A172 (cell line): ENCODE results near the gene SPECC1L. TPM values are rescaled to one million over a fixed set of nuclear protein-coding genes. Genes with fewer than 3 reads are reported as not detected.

Experiments used
- DNase-seq: peaks from one replicate; pipeline ENCODE4 v3.0.0-alpha.2; 2015; ENCODE audit warnings: low spot score
- total RNA-seq: library from RNA; depleted of rRNA; stranded (reverse); fragments of >200 nt; shearing (Covaris generic); gene quantifications from 2 replicates; pipeline ENCODE4 v1.2.3, GENCODE V29; 2014

Gene SPECC1L
- total RNA-seq, 1 experiment from 2014 or later = 14.0 TPM

GRCh38 chr22:24428751-24429410 lies 158.2 kb downstream of the SPECC1L start:
- no peak for DNase-seq

DNA sequence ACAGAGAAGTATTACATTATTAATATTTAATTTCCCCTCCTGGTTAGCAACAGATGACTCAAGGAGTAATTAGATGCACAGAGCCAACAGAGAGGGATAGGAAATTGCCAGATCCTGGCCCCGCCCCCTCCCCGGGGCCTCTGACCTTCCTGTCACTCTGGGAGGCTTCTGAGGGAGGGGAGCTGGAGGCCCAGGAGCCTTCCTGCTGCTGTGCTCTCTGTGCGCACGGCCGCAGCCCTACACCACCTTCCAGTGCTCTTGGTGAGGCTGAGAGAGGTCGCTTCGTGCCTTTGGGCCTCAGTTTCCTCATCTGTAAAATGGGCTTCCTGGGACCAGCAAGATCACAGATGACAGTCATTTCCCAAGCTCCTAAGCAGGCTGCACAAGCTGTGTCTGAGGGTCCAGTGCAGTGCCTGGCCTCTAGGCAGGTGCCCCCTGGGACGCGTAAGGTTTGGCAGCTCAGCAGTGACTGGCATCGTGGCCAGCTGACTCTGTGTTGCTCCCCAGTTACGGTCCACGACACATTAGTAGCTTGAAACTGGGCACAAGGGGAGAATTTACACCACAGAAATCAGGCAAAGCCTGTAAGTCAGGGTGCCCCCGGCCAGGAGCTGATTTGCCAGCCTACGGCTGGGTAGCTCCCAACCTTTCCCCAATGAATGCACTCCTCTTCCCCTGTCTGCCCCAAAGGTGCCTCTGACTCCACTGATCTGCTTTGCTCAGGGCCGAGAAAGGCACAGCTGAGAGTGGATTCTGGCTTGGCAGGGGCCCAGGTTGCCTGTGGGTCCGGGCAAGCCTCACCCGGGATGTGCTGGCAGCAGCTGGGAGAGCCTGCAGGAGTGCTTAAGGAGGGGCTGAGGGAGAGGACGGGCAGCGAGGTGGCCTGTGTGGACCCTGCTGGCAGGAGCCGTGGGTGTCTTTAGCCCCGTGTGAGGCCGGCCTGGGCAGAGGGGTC lies 159.1 kb downstream of the SPECC1L start:
- DNase-seq = no peak

DNA sequence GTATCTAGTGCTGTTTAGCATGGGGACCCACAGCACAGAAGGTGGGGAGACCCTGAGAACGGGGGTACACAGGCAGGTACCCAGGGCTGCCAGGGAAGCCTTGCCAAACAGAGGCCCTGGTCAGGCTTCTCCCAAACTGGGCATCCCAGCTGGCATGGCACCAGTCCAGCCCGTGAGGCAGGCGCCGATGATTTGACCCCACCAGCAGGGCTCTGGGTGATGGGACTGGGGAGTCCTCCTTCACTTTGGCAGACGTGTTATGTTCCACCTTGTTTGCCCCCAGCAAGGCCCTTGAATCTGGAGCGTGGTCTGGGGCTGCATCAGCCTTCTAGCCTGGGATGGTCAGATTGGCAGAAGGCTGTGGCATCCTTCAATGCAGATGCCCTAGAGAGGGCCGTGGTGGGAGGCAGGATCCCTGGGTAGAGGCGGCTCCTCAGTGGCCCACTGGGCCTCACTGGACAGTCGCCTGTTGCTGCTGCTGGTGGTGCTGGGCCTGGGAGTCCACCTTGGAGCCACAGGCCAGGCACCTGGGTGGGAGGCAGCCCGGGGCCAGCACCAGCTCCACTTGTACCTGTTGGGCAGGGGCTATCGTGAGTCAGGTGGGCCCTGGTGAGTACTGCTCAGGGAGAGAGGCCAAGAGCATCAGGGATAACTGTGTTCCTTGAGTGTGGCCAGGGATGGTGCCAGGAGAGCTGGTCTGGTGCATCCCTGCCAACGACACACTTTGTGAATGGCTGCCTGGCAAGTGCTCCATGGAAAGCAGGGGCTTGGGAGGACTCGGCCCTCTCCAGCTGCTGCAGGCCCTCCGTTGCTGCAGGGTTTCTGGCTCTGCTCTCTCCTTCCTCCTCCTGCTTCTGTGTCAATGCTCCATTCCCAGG lies 160.0 kb downstream of the SPECC1L start:
- DNase-seq = no peak

- DNase-seq = no peak
These were observed 160.8 kb downstream of the SPECC1L start for GRCh38 chr22:24431309-24432034.

DNA sequence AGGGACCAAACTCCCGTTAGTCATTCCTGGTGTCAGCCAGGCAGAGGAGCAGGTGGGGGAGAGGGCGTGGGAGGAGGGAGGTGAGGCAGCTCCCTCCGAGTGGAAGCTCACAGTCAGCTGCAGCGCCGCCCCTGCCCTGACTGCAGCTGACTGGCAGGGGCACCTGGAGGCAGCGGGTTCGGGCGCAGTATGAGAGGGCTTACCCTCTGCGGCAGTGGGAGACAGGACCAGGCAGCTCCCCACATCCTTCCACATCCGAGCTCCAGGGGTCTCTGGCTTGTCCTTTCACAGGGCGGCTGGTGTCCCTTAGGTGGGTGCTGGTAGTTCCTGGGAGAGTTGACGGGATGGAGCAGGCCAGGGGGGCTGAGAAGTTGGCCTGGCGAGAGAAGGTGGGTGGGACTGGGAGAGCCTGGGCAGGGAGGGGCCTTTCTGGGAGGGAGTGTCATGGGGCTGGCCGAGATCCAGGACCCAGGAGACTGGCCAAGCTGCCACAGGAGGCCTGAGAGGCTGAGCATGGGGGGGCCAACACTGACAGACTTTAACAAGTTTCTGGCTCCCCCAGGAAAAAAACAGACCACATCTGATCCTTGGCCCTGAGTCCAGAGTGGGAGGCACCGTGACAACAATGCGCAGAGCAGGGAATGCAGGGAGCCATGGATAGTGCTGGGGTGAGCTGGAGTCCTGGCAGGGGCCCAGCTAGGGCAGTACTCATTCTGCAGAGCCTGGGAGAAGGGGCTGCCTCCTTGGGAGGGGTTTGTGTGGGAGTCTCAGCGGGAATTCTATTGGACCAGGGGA lies 161.6 kb downstream of the SPECC1L start:
- peak; percentile 50 for DNase-seq

DNA sequence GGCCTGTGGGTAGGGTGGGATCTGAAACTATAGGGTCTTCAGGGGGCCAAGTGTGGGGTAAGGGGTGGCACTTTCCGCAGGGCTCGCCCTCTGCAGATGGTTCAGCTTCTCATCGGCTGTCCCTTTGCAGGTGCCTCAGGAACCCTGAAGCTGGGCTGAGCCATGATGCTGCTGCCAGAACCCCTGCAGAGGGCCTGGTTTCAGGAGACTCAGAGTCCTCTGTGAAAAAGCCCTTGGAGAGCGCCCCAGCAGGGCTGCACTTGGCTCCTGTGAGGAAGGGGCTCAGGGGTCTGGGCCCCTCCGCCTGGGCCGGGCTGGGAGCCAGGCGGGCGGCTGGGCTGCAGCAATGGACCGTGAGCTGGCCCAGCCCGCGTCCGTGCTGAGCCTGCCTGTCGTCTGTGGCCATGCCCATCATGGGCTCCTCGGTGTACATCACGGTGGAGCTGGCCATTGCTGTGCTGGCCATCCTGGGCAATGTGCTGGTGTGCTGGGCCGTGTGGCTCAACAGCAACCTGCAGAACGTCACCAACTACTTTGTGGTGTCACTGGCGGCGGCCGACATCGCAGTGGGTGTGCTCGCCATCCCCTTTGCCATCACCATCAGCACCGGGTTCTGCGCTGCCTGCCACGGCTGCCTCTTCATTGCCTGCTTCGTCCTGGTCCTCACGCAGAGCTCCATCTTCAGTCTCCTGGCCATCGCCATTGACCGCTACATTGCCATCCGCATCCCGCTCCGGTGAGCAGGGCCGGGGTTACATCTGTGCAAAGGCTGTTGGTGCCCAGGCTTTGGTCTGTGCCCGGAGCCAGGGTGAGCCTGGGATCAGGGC lies 162.6 kb downstream of the SPECC1L start:
- no peak for DNase-seq

DNA sequence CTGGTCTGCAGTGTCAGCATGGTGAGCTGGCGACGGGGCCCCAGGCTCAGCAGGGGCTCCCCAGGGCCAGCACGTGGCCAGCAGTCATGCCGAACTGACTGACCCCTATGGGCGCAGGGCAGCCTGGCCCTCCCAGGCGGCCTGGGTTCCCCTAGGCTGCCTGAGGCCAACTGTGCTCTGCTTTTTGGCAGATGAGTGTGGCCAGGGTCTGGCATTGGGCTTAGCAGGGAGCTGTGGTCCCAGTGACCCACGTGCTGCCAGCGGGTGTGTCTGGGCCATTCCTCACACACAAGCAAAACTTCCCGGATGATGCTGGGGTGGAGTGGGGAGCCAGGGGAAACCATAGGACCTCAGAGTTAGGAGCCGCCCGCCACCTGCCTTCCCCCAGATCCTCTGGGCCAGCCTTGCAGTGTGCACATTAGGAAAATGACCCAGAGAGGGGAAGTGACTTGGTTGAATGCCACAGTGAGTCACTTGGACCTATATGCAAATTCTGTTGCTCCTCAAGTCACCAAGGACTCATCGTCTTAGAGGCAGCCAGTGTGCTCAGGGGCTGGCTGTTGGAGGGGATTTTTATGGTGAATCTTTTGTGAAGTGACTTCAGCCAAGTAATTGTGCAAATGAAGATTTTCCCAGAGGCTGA lies 163.3 kb downstream of the SPECC1L start:
- DNase-seq = peak; percentile 59

DNA sequence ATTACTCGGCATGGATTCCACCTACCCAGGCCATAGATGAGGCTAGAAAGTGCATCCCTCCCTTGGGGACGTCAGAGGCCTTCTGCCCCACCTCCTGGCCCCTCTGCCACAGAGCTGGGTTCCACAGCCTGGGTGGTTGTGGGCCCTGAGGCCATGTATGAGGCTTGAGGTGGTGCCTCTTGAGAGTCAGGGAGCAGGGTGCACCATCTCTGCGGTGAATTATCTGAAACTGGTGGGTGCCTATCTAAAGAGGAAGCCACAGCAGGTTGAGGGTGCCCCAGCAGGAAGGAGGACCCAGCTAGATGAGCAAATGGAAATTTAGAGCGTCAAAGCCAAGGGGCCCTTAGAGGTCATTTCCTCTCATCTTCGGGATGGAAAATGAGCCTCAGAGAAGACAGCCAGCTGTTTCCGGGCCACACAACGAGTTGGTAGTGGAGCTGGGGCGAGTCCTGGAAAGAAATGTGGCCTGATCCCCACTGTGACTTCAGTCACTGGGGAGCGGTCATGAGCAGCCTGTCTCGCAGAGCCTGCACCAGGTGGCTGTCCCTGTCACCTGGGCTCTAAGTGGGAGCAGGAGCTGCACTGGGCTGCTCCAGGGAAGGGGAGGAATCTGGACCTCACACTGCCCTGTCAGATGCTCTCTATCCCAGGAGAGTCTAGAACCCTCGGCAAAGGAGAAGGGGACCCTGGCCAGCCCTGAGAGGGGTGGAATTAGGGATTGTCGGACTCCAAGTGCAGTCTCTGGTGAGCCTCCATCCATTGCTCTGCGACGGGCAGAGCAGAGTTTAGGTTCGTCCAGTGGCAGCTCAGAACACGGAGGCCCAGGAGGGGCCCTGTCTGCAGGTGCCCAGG lies 164.1 kb downstream of the SPECC1L start:
- DNase-seq = no peak

- DNase-seq = no peak
These were observed 164.7 kb downstream of the SPECC1L start for GRCh38 chr22:24435323-24435645.

- DNase-seq = no peak
These were observed 165.3 kb downstream of the SPECC1L start for GRCh38 chr22:24435861-24436371.

GRCh38 chr22:24436553-24436952 lies 165.9 kb downstream of the SPECC1L start:
- DNase-seq = no peak

DNA sequence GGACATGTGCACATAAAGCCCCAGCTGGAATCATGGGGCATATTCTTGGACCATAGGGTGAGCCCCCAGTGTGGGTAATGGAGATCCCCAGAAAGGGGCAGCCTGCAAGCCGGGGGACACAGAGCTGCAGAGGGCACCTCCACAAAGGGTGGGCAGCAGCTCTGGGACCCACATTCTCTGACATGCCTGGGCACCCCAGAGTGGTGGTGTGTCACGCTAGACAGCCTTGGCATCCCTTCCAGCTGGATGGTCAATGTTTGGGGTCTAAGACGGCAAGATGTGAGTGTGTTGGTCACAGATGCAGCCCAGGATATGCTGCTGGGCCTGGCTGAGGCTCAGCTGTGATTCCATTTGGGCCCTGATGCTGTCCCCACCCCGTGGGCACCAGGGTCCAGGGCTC lies 166.5 kb downstream of the SPECC1L start:
- no peak for DNase-seq

- DNase-seq = no peak
These were observed 167.2 kb downstream of the SPECC1L start for GRCh38 chr22:24437741-24438328.

DNA sequence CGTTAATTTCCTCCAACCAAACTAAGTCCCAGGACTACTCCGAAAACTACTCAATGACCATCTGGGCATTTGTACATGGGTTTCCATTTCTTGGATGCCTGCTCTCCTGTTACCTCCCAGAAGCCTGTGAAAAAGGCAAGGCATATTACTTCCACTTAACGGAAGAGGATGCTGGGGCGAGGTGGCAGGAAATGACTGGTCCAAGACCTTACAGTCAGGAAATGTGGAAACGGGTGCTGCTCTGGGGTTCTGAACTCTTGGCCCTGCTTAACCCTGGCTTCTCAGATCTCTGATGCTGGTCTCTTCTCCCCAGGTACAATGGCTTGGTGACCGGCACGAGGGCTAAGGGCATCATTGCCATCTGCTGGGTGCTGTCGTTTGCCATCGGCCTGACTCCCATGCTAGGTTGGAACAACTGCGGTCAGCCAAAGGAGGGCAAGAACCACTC lies 169.7 kb downstream of the SPECC1L start:
- DNase-seq = no peak

DNA sequence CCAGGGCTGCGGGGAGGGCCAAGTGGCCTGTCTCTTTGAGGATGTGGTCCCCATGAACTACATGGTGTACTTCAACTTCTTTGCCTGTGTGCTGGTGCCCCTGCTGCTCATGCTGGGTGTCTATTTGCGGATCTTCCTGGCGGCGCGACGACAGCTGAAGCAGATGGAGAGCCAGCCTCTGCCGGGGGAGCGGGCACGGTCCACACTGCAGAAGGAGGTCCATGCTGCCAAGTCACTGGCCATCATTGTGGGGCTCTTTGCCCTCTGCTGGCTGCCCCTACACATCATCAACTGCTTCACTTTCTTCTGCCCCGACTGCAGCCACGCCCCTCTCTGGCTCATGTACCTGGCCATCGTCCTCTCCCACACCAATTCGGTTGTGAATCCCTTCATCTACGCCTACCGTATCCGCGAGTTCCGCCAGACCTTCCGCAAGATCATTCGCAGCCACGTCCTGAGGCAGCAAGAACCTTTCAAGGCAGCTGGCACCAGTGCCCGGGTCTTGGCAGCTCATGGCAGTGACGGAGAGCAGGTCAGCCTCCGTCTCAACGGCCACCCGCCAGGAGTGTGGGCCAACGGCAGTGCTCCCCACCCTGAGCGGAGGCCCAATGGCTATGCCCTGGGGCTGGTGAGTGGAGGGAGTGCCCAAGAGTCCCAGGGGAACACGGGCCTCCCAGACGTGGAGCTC lies 170.2 kb downstream of the SPECC1L start:
- no peak for DNase-seq

- no peak for DNase-seq
These were observed 171.0 kb downstream of the SPECC1L start for GRCh38 chr22:24441406-24442351.
